Stimulated activated CD4-positive, alpha-beta T cell treated with anti-CD3 and anti-CD28 coated beads, Interleukin-4, amount 100 ng/mL, for 4 hours (primary cell): ENCODE results near the gene PIK3R1.

Experiments
- DNase-seq, 2 experiments: peaks; one replicate each; pipeline ENCODE4 v3.0.0-alpha.2; 2020

The PIK3R1 gene

DNA sequence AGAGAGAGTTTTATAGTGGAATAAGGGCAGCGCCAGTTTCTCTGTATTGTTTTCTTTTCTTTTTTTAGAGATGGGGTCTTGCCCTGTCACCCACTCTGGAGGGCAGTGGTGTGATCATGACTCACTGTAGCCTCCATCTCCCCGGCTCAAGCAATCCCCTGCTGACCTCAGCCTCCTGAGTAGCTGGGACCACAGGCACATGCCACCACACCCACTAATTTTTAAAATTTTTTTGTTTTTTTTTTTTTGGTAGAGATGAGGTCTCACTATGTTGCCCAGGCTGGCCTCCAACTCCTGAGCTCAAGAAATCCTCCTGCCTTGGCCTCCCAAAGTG lies 119.0 kb downstream of the PIK3R1 start:
- DNase-seq: no peak

GRCh38 chr5:68335075-68335474 lies 119.5 kb downstream of the PIK3R1 start:
- DNase-seq: no peak

GRCh38 chr5:68336200-68336599 lies 120.6 kb downstream of the PIK3R1 start:
- no peak for DNase-seq

DNA sequence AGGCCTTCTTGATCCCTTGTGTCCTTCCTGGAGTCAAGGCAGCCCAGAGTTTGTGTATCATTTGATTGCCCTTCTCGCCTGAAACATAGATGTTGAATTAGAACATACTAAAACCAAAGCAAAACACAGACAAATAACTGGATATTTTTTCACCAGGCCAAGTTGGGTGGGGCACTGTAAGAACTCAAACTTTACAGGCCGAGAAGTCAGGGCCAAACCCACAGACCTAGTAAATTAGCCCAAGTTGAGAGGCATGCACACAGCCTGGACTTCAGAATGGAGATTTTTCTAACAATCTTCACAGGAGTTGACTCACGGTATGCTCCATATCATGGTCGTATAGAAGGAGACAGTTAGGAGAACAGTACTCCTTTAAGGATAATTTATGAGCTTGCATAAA lies 121.7 kb downstream of the PIK3R1 start:
- no peak for DNase-seq

DNA sequence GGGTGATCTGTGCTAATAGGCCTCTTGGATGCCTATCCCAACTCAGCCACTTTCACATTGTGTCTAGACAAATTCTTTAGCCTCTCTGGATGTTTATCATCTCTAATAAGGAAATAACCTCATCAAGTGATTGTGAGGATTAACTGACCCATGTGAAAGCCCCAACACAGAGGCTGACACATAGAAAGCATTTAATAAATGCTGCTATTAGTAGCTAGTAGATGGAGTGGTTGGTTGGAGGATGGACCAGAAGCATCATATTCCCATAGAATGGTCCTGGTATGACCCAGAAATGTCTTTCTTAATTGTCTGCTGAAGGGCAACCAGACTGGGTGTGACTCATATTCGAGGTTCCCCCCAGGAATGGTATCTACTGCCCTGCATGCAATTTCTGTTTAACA lies 124.4 kb downstream of the PIK3R1 start:
- no peak for DNase-seq

GRCh38 chr5:68341006-68341405 lies 125.5 kb downstream of the PIK3R1 start:
- no peak for DNase-seq

DNA sequence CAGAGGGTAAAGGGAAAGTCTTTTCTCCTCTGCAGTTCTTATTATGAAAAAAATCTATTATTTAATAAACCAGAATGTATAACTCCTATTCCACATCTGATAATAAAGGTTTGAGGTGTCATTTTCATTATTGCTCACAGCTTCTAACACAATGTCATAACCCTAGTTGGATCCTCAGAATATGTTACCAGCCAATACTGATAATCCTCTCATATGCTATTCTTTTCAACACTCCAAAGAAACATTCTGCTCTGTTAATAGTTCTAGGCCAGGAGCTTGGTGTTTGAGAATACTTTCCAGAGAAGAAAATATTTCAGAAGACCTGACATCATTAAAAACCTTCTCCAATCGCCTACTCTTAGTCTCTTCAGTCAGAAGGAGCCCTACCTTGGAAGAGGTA lies 127.1 kb downstream of the PIK3R1 start:
- no peak for DNase-seq

GRCh38 chr5:68343421-68343826 lies 127.9 kb downstream of the PIK3R1 start:
- peak in 1 of 2 experiments; percentile 23 for DNase-seq

GRCh38 chr5:68344447-68345111 lies 129.0 kb downstream of the PIK3R1 start:
- DNase-seq: peak in 1 of 2 experiments; percentile 34

GRCh38 chr5:68345171-68345570 lies 129.6 kb downstream of the PIK3R1 start:
- DNase-seq: no peak

- no peak for DNase-seq
Observed at GRCh38 chr5:68345582-68345981, 130.0 kb downstream of the PIK3R1 start.

GRCh38 chr5:68347536-68347935 lies 132.0 kb downstream of the PIK3R1 start:
- DNase-seq: no peak

GRCh38 chr5:68348447-68349222 lies 133.1 kb downstream of the PIK3R1 start:
- DNase-seq: no peak

DNA sequence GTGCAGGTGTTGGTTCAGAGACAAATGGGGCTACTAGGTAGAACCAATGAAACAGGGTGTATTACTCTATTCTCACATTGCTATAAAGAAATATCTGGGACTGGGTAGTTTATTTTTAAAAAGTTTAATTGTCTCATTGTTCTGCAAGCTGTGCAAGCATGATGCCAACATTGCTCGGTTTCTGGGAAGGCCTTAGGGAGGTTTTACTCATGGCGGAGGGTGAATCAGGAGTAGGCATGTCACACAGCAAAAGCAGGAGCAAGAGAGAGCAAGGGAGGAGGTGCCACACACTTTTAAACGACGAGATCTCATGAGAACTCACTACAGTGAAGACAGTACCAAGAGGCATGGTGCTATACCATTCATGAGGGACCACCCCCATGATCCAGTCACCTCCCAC lies 134.6 kb downstream of the PIK3R1 start:
- no peak for DNase-seq
